ENCODE measurements around the gene ALDH9A1.
"Not testable (repeated sequence)": the region's sequence is repeated elsewhere in the genome, so short reads cannot be mapped to it uniquely, and the experiment has no call there.

The ALDH9A1 gene

GRCh38 chr1:165686971-165687433, 11.4 kb downstream of the ALDH9A1 start:
- no peak for DNase-seq

- no peak for DNase-seq
Measured at GRCh38 chr1:165686121-165686970, 12.0 kb downstream of the ALDH9A1 start.

DNA sequence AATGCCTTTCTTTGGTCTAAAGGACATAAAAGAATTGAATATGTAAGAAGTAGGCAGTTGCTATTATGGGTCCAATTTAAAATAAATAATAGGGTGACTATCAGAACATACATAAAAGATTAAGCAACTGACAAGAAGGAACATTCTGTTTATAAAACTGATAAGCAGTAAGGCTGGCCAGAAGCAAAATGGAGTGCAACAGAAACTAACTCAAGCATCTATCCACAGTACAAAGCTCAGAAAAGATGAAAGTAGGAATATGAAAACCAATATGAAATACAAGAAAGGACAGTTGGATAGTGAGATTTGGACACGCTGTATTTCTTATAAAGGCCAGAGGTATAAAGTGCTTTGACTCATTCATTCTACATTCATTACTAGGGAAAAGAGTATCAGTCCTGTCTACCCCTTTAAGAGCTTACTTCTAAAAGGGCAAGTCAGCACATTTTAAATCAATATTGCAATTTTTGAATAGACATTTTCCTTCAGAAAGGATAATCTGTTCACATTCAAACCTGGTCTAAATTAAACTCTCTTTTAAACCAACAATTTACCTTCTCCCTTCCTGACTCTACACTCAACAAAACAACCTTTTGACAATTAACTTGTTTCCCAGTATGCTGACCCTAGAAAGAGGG, 14.4 kb downstream of the ALDH9A1 start:
- DNase-seq: no peak

- DNase-seq: not testable (repeated sequence)
Measured at GRCh38 chr1:165680773-165681172, 17.6 kb downstream of the ALDH9A1 start.

GRCh38 chr1:165680303-165680702, 18.1 kb downstream of the ALDH9A1 start:
- no peak for DNase-seq

DNA sequence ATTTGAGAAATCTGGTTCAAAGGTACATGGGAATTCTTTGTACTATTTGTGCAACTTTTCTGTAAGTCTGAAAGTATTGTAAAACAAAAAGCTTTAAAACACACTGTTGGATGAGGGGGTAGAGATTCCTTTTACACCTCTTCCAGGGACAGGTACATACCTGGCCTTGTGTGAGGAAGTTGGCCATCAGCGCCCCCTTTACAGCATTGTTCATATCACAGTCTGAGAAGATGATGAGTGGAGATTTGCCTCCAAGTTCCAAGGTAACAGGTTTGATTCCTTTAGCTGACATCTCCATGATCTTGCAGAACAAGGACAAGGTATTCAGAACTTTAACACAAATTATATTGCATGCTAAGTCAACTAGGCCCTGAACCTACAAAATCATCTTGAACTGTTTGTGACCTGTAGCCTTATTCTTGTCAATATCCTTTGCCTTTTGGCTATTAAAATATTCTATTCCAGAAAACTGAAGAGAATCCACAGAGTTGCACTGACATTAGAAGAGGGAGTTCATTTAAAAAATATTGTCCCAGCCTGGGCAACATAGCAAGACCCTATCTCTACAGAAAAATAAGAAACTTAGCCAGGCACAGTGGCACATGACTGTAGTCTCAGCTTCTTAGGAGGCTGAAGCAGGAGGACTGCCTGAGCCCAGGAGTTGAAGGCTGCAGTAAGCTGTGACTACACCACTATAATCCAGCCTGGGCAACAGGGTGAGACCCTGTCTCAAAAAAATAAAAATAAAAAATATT, 18.9 kb downstream of the ALDH9A1 start:
- DNase-seq: no peak

DNA sequence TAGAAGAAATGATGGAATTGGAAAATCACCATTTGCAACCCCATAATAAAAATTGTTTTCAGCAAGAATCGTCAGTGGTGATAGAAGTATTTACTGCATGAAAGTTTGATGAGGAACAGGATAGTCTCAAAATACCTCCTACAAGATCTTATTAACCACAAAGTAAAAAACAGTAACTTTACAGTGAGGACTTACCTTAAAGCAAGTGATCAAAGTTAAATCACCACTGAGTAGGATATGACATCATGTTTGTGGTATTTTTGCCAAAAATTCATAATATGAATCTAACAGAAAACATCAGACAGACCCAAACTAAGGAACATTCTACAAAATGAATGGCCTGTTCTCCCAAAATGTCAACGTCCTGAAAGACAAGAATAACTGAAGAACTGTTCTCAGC, 19.9 kb downstream of the ALDH9A1 start:
- no peak for DNase-seq

DNA sequence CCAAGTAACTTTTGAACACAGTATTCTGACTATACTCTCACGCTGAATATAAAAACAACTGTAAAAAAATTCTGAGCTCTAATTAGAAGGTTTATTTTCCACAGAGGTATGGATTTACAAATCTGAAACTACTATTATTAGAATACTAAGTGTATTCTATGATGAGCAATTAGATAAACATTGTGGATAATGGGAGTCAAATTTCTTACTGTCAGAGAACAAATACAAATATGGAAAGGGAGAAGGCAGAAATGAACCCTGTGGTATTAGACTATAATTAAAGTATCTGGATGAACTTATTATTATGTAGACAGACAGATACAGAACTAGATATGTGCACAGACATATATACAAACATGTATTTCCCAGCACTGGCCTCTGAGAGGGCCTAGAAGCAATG, 22.6 kb downstream of the ALDH9A1 start:
- no peak for DNase-seq

DNA sequence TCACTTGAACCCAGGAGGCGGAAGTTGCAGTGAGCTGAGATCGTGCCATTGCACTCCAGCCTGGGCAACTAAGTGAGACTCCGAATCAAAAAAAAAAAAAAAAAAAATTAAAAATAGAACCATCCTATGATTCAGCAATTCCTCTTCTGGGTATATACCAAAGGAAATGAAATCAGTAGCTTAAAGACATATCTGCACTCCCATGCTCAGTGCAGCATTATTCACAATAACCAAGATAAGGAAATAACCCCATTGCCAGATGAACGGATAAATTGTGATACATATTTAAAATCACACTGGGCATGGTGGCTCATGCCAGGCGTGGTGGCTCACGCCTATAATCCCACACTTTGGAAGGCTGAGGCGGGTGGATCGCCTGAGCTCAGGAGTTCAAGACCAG, 23.8 kb downstream of the ALDH9A1 start:
- DNase-seq: no peak

DNA sequence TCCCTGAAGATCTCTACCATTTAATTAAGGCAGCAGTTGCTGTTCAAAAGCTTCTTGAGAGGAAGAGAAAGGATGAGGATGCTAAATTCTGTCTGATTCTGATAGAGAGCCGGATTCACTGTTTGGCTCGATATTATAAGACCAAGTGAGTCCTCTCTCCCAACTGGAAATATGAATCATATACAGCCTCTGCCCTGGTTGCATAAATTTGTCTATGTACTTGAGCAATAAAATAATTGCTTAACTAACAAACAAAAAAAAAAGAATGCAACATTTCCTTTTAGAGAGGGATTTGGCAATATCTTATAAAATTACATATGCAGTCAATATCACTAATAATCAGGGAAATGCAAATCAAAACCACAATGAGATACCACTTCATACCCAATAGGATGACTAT, 26.8 kb downstream of the ALDH9A1 start:
- DNase-seq: no peak

- DNase-seq: no peak
Measured at GRCh38 chr1:165668184-165668583, 30.2 kb downstream of the ALDH9A1 start.

GRCh38 chr1:165666152-165666825, 32.1 kb downstream of the ALDH9A1 start:
- no peak for DNase-seq

DNA sequence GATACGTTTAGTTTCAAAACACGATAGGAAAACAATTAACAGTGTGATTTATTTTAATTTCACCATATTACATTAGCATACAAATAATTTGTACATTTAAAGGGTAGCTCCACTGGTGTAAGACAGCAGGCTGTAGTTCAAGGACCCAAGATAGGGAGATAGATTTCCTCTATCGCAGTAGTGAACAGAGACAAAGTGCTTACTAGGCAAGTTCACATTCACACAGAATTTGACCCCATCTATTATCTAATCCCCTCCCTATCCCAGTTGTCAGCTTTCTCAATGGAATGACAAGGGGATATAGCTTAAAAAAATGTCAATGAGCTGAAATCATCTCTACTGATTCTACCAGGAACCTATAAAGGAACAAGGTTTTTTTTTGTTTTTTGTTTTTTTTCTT, 36.2 kb downstream of the ALDH9A1 start:
- DNase-seq: no peak

DNA sequence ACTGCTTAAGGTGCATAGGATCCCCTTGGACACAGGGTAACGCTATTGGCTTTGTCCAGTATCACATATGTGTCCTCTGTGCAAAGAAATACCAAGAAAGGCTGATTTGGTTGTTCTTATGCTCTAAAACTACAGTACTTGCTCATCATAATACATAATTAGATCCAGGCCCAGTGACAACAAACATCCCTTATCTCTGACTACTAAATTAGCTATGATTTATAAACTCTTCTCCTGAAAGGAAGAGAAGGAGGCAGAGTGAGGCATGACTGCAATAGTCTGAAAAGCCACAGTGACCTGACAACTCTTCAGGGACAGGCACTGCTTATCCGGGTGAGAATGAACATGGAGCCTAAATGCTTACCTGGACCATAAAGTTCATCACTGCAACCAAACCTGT, 36.7 kb downstream of the ALDH9A1 start:
- DNase-seq: no peak

DNA sequence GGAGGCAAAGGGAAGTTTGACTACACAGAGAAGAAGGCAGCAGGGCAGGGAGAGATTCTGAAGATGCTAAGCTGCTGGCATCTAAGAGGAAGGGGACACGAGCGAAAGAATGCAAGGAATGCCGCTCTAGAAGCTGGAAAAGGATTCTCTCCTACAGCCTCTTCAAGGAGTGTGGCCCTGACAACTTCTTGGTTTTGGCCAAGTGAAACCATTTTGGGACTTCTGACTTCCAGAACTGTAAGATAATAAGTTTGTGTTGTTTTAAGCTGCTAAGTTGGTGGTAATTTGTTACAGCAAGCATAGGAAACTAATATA, 38.8 kb downstream of the ALDH9A1 start:
- no peak for DNase-seq

DNA sequence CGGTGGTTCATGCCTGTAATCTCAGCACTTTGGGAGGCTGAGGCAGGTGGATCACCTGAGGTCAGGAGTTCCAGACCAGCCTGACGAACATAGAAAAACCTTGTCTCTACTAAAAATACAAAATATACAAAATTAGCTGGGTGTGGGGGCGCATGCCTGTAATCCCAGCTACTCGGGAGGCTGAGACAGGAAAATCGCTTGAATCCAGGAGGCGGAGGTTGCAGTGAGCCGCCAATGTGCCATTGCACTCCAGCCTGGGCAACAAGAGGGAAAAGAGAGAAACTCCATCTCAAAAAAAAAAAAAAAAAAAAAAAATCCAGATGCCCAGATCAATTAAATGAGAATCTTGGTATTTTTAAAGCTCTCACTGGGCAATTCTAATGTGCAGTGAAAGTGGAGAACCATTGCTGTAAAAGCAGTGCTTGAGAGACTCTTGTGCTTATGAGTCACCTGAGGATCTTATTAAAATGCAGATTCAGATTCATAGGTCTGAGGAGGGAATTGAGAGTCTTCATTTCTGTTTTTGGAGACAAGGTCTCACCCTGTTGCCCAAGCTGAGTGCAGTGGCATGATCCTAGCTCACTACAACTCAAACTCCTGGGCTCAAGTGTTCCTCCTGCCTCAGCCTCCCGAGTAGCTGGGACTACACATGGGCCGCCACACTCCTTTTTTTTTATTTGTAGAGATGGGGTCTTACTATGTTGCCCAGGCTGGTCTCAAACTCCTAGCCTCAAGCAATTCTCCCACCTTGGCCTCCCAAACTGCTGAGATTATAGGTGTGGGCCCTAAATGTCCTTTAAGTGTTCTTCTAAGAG, 39.4 kb downstream of the ALDH9A1 start:
- not testable (repeated sequence) for DNase-seq

DNA sequence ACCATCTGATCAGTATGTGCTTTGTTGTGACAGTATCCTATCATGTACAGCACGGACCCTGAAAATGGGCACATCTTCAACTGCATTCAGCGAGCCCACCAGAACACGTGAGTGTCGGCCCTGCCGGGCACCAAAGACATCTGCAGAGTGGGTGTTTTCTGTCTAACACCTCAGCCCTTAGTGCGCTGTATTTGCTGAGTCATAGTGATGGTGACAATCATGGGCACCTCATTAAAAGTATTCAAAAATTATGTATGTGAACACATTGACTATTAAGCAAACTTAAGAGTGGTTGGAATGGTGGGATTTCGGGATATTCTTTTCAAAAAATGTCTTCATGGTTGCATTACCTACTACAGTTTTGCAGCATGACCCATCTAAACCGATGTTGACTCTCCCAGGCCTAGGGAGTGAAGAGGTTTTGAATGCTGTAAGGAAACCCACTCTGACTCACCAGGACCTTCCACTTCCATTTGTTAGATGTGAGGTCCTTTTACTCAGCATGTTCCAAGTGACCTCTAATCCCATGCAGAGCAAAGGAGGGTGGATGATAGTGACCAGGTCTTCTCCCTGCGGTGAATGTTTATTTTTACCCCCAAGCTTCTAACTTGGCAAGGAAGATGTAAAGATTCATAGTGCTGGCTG, 47.3 kb downstream of the ALDH9A1 start:
- DNase-seq: no peak

DNA sequence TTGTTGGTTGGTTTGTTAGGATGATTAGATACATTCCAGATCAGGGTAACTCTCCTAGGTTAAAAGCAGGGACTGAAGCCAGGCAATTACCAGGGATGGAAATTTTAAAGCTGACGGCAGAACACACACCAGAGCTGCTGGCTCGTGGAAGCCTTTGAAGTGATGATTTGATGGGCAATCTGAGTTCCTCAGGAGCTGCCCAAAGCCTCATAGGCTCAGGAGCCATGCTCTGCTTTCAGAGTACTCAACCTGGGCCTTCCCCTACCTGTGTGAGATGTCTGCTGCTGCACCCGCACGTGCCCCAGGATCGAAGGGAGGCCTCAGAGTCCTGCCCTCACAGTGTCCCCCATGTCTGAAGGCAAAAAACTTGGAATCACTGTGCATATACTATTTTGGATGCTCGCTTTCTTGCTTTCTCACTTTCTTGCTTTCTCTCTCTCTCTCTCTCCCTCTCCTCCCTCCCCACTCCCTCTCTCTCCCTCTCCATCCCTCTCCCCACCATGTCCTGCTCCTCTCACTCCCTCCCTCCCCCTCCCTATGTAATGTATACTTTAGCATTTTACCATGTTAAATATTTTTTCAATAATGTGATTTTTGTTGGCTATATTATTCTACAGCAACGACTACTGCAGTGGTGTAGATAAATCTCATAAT, 49.3 kb downstream of the ALDH9A1 start:
- no peak for DNase-seq

DNA sequence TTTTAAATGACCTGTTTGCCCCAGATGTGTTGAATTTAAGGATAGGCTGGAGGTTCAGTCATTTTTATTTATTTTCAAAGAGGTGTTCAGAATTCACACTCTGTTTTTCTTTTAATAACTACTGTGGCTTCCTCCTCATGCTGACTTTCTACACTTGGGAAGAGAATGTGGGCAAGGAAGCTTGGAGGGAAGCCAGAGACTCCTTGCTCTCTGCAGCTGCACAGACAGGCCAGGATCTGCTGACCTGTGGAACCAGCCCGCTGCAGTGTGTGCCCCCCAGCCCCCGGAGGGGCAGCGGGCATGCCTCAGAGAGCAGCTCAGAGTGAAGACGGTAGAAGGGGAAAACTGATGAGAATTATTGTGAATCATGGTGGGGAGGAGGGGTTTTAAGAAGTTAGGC, 50.4 kb downstream of the ALDH9A1 start:
- DNase-seq: no peak

DNA sequence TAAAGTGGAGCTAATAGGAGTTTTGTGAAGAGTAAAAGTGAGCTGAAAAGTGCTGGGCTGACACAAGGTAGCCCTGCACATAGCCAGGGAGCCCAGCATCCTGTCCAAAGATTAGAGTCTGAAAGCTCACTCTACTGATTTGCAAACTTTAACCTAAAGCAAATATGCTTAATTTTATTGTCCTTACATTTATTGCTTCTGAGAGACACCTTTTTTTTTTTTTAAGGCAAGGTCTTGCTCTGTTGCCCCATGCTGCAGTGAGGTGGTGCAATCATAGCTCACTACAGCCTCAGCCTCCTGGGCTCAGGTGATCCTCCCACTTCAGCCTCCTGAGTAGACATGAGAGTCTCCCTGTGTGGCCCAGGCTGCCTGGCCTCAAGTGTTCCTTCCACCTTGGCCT, 50.8 kb downstream of the ALDH9A1 start:
- no peak for DNase-seq

All from amygdala (tissue), 56 donors.